HCT116 (cell line): ENCODE measurements around the gene PHACTR1.

ENCODE experiments used
- CTCF ChIP-seq, 3 experiments: fragments of 200-600 bp in 1 of 3; sonication (generic) in 1 of 3; IDR thresholded peaks in 2 of 3; conservative IDR thresholded peaks in 1 of 3; 2 replicates each; pipeline ENCODE4 v1.5.1; 2012 to 2017; ENCODE audit warnings: low read depth in 2 of 3, low read length in 2 of 3, antibody characterized with exemption in 1 of 3, borderline replicate concordance in 1 of 3, control low read depth in 1 of 3, mild to moderate bottlenecking in 1 of 3, mixed read lengths in 1 of 3, mixed run types in 1 of 3, moderate library complexity in 1 of 3; ENCODE audit not compliant: insufficient read depth in 1 of 3
- EZH2 ChIP-seq: fragments of 200-600 bp; sonication (generic); IDR thresholded peaks from 2 replicates; pipeline ENCODE4 v1.6.1; 2017; ENCODE audit warnings: antibody characterized with exemption, mixed run types
- POLR2A ChIP-seq: IDR thresholded peaks from 2 replicates; pipeline ENCODE4 v1.7.0; 2011; ENCODE audit warnings: borderline replicate concordance; ENCODE audit not compliant: insufficient read depth, insufficient read length; ENCODE audit errors: extremely low read depth
- SP1 ChIP-seq: IDR thresholded peaks from 2 replicates; pipeline ENCODE4 v1.6.1; 2012; ENCODE audit warnings: low read depth
- SRF ChIP-seq: IDR thresholded peaks from 2 replicates; pipeline ENCODE4 v1.6.1; 2012; ENCODE audit warnings: low read depth
- YY1 ChIP-seq: IDR thresholded peaks from 2 replicates; pipeline ENCODE4 v1.6.1; 2011; ENCODE audit warnings: low read length, low read depth, moderate library complexity, mild to moderate bottlenecking; ENCODE audit not compliant: insufficient replicate concordance; ENCODE audit errors: extremely low read depth
- ZNF274 ChIP-seq: fragments of 200-500 bp; sonication (Bioruptor generic); IDR thresholded peaks from 2 replicates; pipeline ENCODE4 v1.6.1; 2014; ENCODE audit warnings: mild to moderate bottlenecking, low read depth, low read length, inconsistent platforms

DNA sequence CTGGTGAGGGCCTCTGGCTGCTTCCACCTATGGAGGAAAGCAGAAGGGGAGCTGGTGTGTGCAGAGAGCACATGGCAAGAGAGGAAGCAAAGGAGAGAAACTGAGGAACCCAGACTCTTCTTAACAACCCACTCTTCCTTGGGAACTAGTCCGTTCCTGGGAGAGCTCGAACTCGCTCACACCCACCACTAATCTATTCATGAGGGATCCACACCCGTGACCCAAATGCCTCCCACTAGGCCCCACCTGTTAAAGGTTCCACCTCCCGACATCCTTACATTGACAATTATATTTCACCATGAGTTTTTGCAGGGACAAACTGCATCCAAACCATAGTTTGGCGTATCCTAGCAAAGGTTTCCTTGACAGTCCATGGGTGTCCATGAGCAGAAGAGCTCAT is 488.5 kb downstream of the PHACTR1 start:
- TF ChIP-seq SRF = no peak
- no peak for TF ChIP-seq CTCF (IDR thresholded peaks at IDR 0.05 in 2 of 3, conservative IDR thresholded peaks at IDR 0.05 in 1 of 3; ENCODE audit: borderline replicate concordance in 1 of 3, insufficient read depth in 1 of 3, low read depth in 2 of 3, low read length in 2 of 3)
- TF ChIP-seq YY1 = no peak
- TF ChIP-seq EZH2 = no peak
- TF ChIP-seq SP1 = no peak
- no peak for TF ChIP-seq POLR2A
- TF ChIP-seq ZNF274 = no peak
